WI38 (cell line): ENCODE data around the gene POU2F3.

Experiments
- H3K4me3 ChIP-seq: 2 replicates; pipeline ENCODE4 v1.5.1; 2011; ENCODE audit warnings: low read depth, mild to moderate bottlenecking, control low read depth, low read length
- TF ChIP-seq, protein P1 (sequence below): IDR thresholded peaks from 2 replicates; pipeline ENCODE4 v1.5.1; 2012; ENCODE audit warnings: low read depth, mild to moderate bottlenecking, control low read depth, low read length

POU2F3 gene

DNA sequence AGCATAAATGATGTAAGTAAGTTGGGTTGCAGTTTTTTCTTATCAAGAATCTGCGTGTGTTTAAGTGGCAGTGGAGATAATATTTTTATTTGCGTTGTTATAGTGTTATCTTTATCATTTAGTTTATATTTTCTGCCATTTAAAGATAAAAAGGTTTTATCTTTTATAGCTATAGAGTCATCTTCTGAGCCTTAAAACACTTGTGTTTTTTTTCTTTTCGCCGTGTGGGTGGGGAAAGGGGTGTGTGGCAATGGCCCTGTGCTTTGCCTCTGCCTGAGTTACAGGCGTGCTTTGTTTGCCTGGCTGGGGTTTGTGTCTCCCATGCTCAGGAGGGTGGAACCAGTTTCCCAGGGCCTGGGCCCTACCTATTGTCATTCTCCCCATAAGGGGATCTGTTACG is 112.5 kb downstream of the POU2F3 start:
- TF ChIP-seq, protein P1, sequence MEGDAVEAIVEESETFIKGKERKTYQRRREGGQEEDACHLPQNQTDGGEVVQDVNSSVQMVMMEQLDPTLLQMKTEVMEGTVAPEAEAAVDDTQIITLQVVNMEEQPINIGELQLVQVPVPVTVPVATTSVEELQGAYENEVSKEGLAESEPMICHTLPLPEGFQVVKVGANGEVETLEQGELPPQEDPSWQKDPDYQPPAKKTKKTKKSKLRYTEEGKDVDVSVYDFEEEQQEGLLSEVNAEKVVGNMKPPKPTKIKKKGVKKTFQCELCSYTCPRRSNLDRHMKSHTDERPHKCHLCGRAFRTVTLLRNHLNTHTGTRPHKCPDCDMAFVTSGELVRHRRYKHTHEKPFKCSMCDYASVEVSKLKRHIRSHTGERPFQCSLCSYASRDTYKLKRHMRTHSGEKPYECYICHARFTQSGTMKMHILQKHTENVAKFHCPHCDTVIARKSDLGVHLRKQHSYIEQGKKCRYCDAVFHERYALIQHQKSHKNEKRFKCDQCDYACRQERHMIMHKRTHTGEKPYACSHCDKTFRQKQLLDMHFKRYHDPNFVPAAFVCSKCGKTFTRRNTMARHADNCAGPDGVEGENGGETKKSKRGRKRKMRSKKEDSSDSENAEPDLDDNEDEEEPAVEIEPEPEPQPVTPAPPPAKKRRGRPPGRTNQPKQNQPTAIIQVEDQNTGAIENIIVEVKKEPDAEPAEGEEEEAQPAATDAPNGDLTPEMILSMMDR = no peak

DNA sequence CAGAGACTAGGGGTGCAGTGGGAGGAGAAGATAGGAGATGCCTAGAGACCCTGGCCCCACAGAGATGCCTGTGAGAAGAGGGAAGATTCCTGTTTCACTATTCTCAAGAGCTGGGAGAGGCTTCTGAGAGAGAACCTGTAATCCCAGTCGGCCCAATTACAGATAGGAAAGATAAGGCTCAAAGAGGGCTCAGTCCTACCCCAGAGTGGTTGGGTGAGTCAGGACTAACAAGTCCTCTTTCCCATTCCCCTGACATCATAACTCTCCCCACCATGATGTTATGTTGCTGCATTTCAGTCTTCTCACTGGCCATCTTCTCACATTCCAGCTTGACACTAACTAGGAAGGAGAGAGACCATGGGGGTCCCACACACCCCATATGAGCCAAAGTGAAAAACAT is 114.1 kb downstream of the POU2F3 start:
- H3K4me3 ChIP-seq = no peak overlapping the region
- TF ChIP-seq, protein P1 = no peak

More for the DNA sequence above, 112.5 kb downstream of the POU2F3 start:
- no peak overlapping the region for H3K4me3 ChIP-seq

DNA sequence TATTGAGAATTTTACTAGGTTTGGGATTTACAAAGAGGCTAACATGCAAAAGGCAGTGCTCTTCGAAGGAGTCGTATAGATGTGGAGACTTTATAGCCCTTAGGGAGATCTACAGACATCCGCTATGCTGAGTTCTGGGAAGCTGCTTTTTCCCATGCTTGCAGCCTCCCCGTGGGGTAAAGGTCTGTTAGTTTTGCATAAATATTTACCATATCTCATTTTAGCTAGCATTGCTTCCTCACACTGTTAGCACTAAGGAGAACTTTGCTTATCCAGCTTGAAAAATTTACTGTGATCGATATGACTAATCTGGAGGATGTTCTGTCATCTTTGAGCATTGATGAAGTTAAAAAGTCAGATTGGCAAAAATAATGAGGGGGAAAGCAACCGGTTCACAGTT is 114.8 kb downstream of the POU2F3 start:
- no peak overlapping the region for H3K4me3 ChIP-seq
- TF ChIP-seq, protein P1 = no peak

DNA sequence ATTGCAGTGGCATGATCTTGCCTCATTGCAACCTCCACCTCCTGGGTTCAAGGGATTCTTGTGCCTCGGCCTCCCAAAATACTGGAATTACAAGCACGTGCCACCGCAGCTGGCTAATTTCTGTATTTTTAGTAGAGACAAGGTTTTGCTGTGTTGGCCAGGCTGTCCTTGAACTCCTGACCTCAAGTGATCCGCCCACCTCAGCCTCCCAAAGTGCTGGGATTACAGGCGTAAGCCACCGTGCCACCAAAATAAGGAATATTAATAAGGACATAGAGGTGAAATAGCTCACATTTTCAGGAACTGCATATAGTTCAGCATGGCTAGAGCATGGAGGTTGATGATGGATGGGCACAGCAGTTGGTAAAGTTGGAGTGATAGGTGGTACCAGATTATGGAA is 117.7 kb downstream of the POU2F3 start:
- TF ChIP-seq, protein P1 = no peak
- H3K4me3 ChIP-seq = no peak overlapping the region

DNA sequence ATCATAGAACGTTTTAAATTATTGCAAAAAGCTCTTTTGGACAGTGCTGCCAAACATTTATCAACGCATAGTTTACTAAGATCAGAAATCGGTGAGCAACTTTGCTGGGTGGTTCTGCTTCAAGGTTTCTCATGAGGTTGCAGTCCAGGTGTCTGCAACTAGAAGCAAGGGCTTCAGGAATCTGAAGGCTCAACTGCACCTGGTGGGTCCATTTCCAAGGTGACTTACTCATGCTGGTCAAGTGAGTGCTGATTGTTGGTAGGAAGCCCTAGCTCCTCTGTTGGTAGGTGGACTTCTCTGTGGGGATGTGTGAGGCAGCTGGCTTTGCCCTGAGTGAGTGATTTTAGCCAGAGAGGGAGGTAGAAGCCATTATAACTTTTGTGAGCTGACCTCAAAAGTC is 118.8 kb downstream of the POU2F3 start:
- H3K4me3 ChIP-seq = no peak overlapping the region
- TF ChIP-seq, protein P1 = no peak

DNA sequence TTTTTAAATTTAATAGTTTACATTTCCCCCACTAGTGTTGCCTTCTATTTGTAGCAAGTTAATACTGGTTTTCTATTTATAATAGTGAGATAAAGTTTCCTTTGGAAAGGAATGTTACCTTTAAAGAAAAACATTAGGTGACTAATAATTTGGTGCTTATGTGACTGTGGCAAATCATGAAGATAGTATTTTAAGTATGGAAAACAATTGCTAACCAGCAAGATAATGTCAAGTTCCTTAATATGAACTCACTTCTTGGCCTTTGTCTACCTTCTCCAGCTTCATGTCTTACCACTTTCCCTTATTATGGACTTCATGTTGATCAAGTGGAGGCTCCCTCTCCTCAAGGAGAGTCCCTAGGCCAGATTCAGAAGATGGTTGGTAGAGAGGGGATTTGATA is 123.5 kb downstream of the POU2F3 start:
- TF ChIP-seq, protein P1 = no peak

DNA sequence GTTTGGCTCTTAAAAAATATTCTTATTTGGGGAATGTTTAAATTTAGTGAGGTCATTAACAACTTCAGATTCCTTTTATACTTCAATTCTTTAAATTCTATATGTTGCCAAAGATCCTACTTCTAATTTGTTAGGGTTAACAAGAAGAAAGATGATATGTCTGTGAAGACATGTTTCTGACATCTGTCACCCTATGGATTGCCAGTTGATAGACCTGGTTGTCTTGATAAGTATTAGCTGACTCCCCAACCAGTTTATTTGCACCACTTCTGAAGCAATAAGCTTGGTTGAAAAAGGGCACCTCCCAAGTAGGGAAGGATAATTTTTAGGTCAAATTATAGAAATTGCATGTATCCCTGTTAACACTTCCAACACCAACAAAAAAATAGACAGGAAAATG is 125.6 kb downstream of the POU2F3 start:
- TF ChIP-seq, protein P1 = no peak
- no peak overlapping the region for H3K4me3 ChIP-seq

More for the DNA sequence above, 123.5 kb downstream of the POU2F3 start:
- H3K4me3 ChIP-seq = no peak overlapping the region
